VCaP (cell line): ENCODE results near the gene CNOT6.

Experiments used
- H3K27ac ChIP-seq: fragments of 450-650 bp; 2 replicates; pipeline ENCODE4 v1.5.1; 2017
- TF ChIP-seq, protein P1 (sequence below): fragments of 450-650 bp; conservative IDR thresholded peaks from 2 replicates; pipeline ENCODE4 v1.5.1; 2017; ENCODE audit warnings: mild to moderate bottlenecking, moderate library complexity

Gene CNOT6

DNA sequence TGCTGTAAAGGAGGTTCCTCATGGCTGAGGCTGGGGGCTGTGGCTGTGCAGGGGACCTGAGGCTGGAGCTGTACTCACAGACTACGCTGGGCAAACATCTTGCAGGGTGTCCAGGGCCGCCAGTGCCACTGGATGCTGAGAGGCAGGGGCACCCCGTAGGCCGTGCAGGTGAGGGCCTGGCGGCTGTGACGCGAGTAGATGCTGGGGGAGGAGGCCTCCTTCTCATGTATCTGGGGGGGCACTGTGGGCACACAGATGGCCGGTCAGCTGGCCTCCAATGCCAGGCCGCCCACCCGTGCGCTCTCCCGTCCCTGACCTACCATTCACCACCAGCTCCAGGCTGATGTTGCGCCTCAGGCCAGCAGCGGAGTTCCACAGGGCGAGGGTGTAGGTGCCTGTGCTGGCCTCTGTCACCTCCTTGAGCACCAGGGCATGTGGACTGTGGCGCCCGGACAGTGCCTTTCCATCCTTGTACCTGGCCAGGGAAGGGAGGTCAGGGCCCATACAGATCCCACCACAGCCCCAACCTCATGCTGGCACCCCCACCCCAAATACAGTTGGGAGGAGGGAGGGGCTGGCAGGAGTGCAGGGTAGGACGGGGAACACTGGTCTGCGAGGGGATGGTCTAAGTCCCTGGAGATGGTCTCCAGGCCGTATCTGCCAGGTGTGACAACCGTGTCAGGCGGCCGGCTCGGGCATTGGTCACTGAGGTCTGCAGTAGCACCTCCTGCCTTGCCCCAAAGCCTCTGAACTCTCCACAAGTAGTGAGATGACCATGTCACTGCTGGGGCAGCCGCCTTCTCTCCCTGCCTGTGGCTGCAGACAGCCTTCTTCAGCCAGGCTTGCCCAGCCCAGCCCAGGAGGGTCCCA is 131.8 kb downstream of the CNOT6 start:
- TF ChIP-seq, protein P1, sequence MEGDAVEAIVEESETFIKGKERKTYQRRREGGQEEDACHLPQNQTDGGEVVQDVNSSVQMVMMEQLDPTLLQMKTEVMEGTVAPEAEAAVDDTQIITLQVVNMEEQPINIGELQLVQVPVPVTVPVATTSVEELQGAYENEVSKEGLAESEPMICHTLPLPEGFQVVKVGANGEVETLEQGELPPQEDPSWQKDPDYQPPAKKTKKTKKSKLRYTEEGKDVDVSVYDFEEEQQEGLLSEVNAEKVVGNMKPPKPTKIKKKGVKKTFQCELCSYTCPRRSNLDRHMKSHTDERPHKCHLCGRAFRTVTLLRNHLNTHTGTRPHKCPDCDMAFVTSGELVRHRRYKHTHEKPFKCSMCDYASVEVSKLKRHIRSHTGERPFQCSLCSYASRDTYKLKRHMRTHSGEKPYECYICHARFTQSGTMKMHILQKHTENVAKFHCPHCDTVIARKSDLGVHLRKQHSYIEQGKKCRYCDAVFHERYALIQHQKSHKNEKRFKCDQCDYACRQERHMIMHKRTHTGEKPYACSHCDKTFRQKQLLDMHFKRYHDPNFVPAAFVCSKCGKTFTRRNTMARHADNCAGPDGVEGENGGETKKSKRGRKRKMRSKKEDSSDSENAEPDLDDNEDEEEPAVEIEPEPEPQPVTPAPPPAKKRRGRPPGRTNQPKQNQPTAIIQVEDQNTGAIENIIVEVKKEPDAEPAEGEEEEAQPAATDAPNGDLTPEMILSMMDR, result no peak
- no peak overlapping the region for H3K27ac ChIP-seq

DNA sequence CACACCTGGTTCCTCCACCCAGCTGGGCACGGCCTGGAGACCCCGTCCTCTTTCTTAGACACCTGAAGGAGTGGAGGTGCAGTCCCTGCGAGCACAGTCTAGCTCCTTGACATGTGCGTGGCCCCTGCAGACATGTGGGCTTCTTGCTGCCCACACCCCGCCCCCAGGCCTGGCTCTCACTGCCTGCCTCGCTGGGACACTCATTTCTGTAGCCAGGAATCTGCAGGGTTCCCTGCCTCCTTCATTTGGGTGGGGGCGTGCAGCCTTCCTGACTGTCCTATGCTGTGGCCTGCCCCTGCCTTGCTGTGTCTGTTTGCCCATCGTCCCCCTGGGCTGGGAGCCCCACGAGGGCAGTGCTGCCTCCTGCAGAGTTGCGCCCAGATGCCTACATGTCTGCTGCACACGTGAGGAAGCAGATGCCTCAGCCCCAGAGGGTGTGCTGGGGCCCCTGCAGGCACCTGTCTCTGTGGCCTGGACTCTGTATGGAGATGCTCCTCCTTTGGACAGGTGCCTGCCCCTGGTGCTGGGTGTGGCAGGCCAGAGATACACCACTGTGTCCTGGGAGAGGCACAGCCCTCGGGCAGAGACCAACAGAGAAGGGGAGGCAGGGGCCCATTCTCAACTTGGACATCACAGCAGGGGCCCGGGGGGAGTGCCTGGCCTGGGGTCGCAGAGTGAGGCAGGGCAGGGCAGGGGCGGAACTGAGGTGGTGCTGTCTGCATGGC is 132.6 kb downstream of the CNOT6 start:
- no peak overlapping the region for H3K27ac ChIP-seq
- TF ChIP-seq, protein P1, result no peak

DNA sequence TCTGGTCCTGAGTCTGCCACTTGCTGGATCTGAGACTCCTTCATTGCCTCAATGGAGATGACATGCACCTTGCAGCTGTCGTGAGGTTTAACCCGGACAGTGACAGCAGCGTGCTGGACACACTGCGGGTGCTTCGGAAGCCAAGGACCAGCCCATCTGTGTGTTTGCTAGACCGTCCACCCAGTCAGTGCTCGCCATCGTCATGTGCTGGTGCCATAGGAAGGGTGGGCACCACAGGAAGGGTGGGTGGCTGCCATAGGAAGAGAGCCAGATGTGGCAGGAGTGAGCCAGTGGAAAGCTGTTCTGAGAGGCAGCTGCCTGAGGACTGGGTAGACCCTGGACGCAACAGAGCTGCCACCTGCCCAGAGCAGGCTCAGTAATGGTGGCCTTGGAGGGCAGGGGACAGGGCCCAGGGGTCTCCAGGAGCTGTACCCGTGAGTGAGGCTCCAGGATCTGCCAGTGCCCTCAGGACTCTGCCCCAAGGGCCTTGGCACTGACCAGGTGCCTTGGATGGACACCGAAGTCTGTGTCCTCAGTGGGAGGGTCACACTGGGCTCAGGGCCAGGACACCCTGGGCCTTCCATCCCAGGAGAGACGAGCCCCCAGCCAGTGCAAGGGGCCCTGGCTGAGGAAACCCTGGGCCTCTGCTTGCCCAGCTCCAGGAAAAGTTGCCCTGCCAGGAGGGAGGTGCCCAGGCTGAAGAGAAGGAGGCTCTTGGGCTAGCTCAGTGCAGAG is 133.4 kb downstream of the CNOT6 start:
- TF ChIP-seq, protein P1, result no peak
- no peak overlapping the region for H3K27ac ChIP-seq
